HG02970 (cell line): ENCODE data around the gene AHDC1.
"Not testable (repeated sequence)": the region's sequence is repeated elsewhere in the genome, so short reads cannot be mapped to it uniquely, and the experiment has no call there.

ENCODE experiments used
- ATAC-seq: cut with Tn5 transposase; IDR thresholded peaks from one replicate; pipeline ENCODE4 v1.9.1; 2021; ENCODE audit warnings: mild to moderate bottlenecking, moderate library complexity, moderate number of reproducible peaks; ENCODE audit not compliant: unreplicated experiment, low FRiP score

Gene AHDC1

DNA sequence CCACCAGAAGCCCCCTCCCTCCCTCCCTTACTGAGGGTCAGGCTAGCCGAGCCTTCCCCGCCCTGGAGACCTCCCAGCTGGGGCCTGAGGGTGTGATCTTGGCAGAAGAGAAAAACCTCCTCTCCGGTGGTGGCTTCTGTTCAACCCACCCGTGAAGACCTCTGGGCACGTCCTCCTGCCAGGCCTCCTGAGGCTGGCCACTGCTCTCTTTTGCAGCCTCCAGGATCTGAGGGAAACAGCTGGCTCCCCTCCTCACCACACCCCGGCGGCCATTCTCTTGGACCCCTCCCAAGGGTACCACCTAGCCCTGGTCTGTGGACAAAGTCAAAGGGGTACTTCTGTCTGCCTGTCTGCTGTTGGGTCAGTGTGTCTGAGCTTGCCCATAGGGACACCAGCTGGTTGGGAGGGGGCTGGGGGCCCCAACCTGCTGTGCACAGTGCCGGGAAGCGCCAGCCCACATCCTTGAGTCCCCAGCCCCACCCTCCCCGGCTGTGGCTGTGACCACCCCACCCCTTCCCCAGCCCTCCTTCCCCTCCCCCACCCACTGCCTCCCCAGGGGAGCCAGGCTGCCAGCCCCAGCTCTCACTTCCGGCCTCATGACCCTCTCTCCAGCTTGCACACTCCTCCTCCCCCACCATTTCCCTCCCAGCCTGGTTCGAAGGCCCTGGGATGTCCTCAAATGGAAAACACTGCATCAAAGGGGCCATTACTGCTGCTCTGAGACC, 48.1 kb downstream of the AHDC1 start:
- ATAC-seq: no peak

DNA sequence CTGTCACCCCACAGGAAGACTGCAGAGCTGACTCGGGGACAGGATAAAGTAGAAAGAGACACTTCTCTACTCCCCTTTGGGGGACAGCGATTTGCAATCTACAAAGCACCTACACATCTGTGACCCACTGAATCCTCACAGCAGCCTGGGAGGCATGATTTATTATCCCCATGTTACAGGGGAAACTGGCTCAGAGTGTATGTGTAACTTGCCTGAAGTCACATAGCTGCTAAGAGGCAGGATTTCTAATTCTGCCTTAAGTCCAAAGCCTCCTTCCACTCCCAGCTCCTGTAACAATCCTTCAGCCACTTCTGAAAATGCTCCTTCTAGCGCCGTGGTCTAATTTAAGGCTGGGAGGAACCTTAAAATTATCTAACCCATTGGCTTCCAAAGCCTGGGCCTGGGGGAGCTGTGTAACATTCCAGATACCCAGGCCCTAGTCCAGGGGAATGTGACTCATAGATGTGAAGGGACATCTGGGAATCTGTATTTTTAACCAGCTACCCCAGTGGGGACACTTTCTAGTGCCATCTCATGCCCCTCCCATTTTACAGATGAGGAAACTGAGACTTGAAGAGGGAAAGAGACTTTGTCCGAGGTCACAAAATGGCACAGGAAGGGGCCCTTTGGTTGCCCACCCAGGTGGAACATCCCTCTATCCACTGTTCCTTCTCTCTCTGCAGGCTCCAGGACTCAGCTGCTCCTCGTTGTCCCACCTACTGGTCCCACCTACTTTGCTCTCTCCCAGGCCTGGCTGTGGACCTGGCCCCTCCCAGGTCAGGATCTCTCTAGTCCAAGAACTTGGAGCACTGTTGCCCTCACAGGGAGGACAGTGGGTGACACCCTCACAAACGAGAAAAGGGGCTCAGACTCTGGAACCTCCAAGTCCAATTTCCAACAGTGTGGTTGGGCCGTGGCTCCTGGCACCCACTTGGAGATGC, 48.9 kb downstream of the AHDC1 start:
- no peak for ATAC-seq

DNA sequence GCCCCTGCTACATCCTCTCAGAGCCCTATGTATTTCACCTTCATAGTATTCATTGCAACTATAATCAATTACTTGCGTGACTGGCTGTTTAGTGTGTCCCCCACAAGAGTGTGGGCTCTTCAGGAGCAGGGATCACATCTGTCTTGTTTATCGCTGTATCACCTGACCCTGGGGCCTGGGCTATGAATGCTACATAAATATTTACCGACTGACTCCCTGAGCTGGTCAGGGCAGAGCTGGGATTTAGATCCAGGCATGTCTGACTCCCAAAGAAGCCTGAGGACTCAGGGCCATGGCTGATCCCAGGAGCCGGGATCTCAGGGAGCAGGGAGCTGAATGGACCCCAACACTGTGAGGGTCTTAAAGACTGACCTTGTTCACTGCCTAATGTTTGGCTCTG, 49.7 kb downstream of the AHDC1 start:
- no peak for ATAC-seq

DNA sequence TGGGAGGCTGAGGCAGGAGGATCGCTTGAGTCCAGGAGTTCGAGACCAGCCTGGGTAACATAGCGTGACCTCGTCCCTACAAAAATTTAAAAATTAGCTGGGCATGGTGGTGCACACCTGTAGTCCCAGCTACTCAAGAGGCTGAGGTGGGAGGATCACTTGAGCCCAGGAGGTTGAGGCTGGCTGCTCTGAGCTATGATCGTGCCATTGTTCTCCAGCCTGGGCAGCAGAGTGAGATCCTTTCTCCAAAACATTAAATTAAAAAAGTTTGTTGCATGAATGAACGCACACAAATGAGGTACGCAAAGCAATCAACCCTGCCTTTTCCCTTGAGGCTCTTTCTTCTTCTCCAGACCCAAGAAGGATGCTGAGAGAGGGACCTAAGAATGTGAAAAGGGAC, 50.1 kb downstream of the AHDC1 start:
- ATAC-seq: not testable (repeated sequence)

DNA sequence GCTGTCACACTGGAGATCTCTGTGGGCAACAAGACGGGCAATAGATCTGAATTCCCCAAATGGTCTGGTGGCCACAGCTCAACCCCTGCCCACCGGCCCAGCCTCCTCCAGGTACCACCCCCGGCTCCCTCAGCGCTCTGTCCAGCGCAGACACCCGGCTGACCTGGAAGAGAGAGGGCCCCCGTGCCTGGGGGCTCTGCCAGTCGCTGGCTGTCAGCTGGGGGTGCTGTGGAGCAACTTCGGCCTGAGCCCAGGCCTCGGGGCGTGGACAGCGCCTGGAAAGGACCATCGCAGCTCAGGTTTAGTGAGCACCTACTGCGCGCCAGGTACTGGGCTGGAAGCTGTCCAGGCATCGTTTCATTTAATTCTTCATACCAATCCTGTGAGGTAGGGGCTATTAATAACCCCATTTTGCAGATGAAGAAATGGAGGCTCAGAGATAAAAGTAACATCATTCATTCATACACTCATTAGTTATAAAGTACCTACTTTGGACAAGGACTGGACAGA, 51.0 kb downstream of the AHDC1 start:
- ATAC-seq: no peak

DNA sequence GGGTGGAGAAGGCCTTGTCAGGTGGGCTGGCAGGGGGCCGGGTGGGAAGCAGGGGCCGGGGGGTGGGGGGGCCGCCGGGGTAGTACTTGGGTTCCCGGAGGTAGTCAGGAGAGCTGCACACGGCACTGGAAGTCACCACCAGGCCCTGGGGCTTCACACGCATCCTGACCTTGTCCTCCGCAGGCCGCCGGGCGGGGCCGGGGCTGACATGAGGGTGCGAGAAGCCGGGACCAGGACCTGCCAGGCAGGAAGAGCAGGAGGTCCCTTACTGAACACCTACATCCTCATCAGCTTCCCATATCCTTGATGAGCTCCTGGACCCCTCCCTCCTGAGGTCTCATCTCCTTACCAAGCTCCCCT, 52.0 kb downstream of the AHDC1 start:
- no peak for ATAC-seq

DNA sequence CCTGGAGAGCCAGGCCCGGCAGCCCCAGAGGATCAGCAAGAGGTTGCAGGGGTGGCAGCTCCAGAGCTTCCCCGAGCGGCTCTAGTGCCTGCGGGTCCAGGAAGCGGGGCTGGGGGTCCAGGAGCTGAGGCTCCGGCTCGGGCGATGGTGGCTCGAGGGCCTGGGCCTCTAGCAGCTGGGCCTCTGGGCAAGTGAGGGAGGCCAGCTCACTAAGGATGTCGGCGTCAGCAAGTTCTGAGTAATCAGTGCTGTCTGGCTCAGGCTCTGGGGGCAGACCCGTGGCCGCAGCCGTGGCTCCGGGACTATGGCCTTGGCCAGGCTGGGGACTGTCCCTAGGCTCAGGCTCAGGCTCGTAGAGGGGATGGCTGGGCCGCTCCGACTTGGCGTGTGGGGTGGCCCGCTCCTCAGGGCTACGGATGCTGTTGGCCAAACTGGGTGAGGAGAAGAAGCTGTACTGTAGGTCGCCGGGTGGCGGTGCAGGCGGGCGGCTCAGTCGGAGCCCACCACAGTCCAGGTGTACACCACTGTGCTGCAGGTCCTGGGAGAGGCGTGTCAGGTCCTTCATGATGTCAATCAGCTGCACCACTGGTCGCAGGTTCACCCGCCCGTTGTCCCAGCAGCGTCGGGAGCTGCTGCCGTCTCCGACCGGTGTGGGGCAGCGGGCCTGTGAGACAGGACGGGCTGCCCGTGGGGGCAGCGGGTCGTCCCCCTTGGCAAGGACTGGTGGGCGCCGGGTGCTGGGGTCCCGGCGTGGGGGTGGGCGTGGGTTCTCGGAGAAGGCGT, 52.6 kb downstream of the AHDC1 start:
- ATAC-seq: no peak

DNA sequence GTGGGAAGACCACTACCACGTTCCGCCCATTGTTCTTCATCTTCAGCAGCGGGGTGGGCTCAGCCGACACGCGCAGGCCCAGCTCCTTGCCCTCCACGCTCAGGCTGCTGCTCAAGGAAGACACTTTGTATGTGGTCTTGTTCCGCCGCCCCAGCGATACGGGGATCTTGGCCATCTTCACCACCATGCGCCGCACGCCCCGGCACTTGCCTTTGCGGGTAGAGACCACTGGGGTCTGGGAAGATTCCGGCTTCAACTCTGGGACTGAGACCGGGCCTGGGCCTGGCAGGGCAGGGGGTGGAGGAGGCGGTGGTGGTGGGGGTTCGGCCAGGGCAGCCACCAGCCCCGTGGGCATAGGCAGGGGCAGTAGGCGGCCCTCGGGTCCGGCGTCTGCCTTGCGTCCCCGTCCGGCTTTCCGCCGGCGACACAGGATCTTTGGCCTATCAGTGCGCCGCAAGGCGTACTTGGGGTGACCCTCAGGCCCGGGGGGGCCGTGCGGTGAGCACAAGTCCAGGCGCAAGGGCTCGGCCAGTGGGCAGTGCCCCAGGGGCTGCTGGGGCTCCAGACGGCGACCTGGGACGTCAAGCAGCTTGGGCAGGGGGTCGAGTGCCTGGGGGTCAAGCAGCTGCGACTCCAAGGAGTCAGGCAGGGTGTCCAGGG, 53.3 kb downstream of the AHDC1 start:
- ATAC-seq: no peak

DNA sequence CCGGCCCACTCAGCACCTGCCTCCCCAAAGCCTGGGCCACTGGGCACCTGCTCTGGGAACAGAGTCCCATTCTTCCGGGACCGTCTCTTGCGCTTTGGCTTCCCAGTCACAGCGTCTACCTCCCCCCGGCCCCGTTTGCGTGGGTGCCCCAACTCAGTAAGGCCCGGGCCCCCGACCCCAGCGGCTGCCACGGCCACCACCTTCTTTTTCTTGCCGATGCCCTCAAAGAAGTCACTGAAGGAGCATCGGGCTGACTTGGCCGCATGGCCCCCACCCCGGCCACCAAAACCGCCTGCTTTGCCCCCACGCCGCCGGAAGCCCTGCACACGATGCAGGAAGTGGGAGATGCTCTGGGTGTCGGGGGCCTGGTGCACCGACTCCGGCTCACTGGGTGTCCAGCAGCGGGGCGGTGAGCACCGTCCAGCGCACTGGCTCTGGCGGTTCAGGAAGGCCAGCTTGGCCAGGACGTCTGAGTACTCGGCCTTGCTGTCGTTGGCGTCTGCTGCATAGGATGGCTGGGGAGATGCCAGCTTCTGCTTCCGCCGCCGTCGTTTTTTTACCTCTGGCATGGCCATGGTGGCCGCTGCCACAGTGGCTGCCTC, 54.0 kb downstream of the AHDC1 start:
- ATAC-seq: no peak

DNA sequence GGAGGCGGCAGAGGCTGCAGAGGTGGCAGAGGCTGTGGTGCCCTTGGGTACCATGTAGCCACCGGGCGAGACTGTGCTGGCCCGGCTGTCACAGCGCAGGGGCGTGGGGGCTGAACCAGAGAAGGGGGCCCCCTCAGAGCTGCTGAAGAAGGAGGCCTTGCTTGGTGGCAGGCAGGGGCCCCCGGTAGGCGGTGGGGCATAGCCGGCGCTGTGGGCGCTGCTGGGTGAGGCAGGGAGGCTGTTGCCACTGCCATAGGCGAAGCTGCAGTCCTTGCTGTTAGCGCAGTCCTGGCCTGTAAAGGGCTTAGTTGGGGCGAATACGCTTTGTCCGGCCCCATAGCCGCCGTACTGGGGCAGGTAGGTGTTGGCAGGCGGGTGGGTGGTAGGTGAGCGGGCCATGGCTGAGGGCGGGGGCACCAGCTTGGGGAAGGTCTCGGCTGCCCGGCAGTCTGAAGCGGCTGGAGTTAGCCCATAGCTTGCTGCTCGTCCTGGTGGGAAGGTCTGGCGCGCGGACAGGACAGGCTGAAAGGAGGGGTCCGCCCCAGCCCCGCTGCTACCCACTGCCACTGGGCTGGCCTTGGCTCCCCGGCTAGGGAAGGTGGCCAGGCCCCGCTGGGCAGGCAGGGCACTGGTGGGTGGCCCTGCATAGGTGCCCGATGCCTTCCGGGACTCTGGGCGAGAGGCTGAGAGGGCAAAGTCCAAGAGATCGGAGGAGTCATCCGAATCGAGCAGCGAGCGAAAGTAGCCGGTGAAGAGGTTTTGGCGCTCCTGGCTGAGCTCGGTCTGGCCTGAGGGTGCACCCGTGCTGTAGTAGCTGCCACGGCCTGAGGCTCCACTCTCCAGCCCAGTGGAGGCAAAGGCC, 54.9 kb downstream of the AHDC1 start:
- no peak for ATAC-seq

DNA sequence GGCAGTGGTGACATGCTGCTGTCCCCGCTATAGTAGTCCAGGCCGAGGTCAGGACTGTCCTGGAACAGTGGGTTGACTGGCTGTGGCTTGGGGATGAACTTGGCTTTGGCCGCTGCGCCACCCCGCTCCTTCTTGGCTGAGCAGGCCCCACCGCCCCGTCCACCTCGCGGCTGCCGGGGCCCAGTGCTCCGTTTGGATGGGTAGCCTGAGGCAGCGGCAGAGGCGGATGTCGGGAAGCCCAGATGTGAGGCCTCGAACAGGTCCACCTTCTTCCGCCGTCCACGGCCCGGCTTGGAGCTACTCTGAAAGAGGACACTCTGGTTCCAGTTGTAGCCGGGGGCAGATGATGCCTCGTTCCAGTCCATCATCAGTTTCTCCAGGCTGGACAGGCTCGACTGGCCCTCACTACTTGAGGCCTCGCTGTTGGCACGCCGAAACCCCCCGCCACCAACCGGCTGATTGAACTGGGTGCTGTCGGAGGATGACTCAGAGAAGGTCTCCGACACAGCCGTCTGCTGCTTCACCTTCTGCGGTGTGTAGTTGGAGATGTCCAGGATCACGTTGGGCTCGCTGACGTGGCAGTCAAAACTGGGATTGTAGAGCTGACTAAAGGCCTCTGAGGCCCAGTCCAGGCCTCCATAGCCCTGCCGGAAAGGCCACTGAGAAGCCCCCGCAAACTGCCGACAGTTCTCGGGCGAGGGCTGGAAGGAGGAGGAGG, 55.6 kb downstream of the AHDC1 start:
- ATAC-seq: no peak

DNA sequence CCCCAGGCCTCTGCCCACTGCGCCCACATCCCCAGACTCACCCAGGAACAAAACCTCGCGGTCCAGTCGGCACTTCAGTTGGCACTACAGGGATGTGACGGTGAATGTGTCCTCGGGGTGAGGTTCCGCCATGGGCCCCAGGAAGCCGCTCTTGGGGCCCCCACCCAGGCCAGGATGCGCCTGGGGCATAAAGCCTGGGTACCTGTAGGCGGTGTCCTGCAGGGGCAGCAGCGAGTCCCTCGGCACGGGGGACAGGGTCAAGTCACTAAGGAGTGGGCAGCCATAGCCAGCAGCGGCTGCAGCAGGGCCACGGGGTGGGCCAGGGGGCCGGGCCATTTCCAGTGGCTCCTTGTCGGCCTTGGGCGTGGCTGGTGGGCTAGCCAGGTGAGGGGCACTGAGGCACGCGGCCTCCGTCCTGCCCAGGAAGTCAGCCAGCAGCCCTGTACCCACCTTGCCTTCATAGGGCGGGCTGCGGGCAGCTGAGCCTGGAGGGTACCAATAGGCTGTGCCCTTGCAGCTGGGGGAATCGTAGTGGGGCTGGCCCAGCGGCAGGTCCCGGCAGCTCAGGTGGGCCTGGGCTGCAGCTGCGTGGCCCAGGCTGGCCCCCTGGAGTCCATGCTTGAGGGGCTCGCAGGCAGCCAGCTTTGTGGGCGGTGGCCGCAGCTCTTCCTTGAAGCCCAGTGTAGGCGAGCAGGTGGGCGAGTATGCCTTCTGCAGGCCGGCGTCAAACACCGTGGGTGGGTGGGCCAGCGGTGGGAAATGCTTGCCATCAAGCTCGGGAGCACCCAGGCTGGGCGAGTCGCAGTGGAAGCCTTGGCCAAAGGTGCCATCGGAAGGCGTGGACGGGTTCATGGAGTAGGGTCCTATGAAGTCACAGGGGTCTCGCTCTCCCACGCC, 56.5 kb downstream of the AHDC1 start:
- ATAC-seq: no peak

DNA sequence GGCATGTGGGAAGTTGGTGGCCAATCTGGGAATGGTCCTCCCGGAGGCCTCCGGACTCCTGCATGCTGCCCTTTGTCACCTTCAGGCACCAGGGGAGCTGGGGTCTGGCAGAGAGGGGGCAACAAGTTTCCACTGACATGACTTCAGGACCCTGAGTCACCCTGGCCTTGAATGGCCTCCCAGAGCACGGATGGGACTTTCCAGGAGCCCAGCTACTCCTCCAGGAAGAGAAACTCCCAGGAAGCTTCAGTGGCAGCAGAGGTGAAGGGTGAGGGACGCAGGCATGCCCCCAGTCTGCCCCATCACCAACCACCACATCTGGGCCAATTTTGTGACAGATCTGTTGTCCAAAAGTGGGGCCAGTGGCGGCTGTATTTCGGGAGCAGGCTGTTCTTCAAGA, 58.1 kb downstream of the AHDC1 start:
- no peak for ATAC-seq

DNA sequence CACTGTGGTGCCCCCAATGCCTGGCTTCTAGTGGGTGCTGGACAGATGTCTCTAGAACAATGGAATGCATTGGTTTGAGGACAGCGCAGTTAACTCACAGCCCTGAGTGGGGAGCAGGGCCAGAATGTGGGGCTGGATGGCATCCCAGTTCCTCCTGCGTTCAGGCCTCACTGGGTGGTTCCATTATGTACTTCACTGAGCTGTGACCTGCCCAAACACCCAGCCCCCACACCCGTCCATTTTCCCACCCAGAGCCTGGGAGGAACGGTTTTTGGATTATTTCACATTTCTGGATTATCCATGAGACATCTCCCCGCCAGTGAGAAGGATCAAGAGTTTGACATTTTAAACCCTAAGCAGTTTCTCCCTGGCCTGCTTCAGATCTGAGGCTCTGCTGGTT, 58.7 kb downstream of the AHDC1 start:
- ATAC-seq: no peak

DNA sequence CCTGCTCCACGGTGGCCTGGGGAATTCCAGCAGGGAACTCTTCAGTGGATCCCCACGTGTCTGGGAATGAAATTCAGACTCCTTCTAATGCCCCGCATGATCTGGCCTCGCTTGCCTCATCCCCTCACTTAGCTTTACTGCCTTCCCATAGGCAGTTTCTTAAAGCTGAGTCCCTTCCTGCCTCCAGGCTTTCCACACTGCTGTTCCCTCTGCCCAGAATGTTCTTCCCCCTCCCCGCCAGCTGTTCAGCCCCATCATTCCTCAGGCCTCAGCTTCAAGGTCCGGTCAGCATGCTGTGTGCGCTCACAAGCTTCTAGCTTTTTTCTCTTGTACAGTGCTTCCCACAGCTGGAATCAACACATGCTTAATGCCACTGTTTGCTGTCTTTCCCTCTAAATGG, 59.1 kb downstream of the AHDC1 start:
- ATAC-seq: no peak

DNA sequence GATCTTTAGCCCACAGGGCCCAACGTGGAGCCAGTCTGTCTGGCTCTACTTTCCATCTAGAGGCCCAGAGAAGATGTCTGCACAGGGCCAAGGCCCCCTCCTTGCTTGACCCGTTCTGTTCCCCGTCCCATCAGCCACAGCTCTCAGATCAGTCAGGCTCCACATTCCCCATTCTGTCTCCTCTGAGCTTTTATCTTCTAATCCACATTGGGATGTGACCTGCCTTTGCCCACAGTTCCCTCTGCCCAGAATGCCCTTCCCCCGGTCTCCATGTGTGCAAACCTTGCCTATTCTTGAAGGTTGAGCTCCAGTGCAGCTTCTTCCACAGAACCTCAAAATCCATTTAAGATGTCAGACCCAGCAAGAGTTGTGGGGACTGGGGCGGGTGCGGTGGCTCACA, 60.7 kb downstream of the AHDC1 start:
- no peak for ATAC-seq

DNA sequence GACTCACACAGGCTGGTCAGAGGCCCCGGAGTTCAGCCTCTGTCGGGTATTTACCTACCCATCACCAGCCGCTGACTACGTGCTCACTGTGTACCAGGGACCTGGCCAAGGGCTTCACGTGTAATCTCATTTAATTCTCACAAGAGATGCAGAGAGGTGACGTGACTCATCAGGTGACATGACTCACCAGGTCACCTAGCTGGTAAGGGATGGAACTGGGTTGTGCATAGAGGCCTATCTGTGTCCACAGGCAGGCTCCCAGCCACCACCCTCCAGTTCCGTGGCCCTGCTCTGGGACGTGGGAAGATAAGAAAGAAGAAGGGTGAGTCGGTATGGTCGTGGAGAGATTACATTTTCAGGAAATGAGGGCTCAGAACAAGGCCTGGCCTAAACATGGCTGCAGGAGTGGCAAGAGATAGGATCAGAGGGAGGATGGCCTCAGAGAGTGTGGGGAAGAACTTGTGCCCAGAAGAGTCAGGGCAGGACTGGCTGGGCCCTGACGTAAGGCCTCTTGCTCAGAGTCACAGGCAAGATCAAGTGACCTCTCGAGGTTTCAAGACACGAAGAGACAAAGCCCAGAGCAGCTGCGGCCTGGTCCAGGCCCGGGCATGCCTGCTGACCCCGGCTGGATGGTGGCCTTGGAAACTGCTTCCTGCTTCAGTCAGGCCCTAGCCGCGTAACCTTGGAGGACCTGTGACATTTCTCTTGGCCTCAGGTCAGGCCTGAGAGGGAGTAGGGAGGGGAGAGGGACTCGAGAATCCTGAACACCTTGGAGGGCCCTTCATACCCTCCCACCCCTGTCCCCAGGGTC, 61.3 kb downstream of the AHDC1 start:
- ATAC-seq: no peak
